Heart left ventricle (tissue), 16 donors: ENCODE results near the gene CKAP2. TPM values are rescaled to one million over a fixed set of nuclear protein-coding genes. Genes with fewer than 3 reads are reported as not detected.
A peak's percentile ranks its signal among the peaks of the same experiment; 100 is the strongest.
"Not testable (repeated sequence)": the region's sequence is repeated elsewhere in the genome, so short reads cannot be mapped to it uniquely, and the experiment has no call there.

Experiments
- ATAC-seq, 4 donors: fragments of 200-7000 bp; cut with Tn5 transposase; one replicate each; pipeline ENCODE4 v1.9.1; 2020 to 2022; ENCODE audit warnings: moderate library complexity in 4 of 4, mild to moderate bottlenecking in 3 of 4, moderate number of reproducible peaks in 1 of 4
- DNase-seq, 5 donors: peaks; one replicate each; pipeline ENCODE4 v3.0.0-alpha.2; 2020
- H3K27ac ChIP-seq, 12 donors: fragments of 200-600 bp; sonication (generic) in 4 of 12; one replicate each; pipeline versions ENCODE4 v1.5.0 to v1.8.0; 2016 to 2022; ENCODE audit warnings: mild to moderate bottlenecking in 2 of 12
- H3K27me3 ChIP-seq, 9 donors: fragments of 200-600 bp; sonication (generic) in 2 of 9; one replicate each; pipeline versions ENCODE4 v1.5.1 to v1.8.0; 2016 to 2022; ENCODE audit warnings: mild to moderate bottlenecking in 3 of 9
- H3K36me3 ChIP-seq, 9 donors: fragments of 200-600 bp; sonication (generic) in 2 of 9; one replicate each; pipeline versions ENCODE4 v1.5.0 to v1.8.0; 2018 to 2022; ENCODE audit warnings: mild to moderate bottlenecking in 2 of 9
- H3K4me1 ChIP-seq, 12 donors: fragments of 200-600 bp; sonication (generic) in 4 of 12; one replicate each; pipeline versions ENCODE4 v1.5.0 to v1.8.0; 2016 to 2022; ENCODE audit warnings: mild to moderate bottlenecking in 3 of 12
- H3K4me3 ChIP-seq, 12 donors: fragments of 200-600 bp; sonication (generic) in 4 of 12; one replicate each; pipeline versions ENCODE4 v1.5.0 to v1.8.0; 2017 to 2022; ENCODE audit warnings: mild to moderate bottlenecking in 9 of 12, moderate library complexity in 4 of 12
- H3K9me3 ChIP-seq, 12 donors: fragments of 200-600 bp; sonication (generic) in 4 of 12; one replicate each; pipeline versions ENCODE4 v1.5.0 to v1.8.0; 2016 to 2022; ENCODE audit warnings: mild to moderate bottlenecking in 1 of 12
- WGBS, 4 donors: extraction: QIAGEN DNeasy Blood & Tissue Kit in 2 of 4; methylation state at CpG; one replicate each; pipeline versions ENCODE4 v1.1.5 to v1.1.7; 2013 to 2018; 5-methylcytosine and 5-hydroxymethylcytosine counted together
- intact Hi-C, 10 donors: fragments of 100-400 bp; cut with DNase I; formaldehyde crosslinking; loops; one replicate each; pipeline versions ENCODE4 v1.11.1 to v1.14.2; 2022
- polyA plus RNA-seq, 2 donors: library from polyadenylated mRNA; stranded (reverse); fragments of 200-250 nt; gene quantifications; one replicate each; pipeline ENCODE4 v1.2.3, GENCODE V29; 2013
- total RNA-seq, 9 donors: library from RNA; depleted of rRNA in 2 of 9; stranded (reverse); fragments of >200 nt in 2 of 9; fragmentation: NEBNext Ultra II Directional in 3 of 9; extraction: Animal tissue kit (Norgen Biotek cat#: 25700) in 3 of 9; gene quantifications; one replicate each; pipeline versions ENCODE4 v1.1.0 to v1.2.4, GENCODE V29; 2016 to 2023
- donor health status: ischemic (EF 13 %, LVEDD 7.1; RV severe dilation, severe dysfunction).
- donor health status: healthy with polysubstance abuse.
- donor health status: DM: no; HTN: yes; CAD: no.
- donor health status: DM: no; HTN: no; CAD: no.
- donor health status: ischemic (EF 25% LVEDD 6.9; RV normal size, moderate dysfunction).
- donor health status: ischemic (EF 25% LVEDD 5.7; RV mildly dilated, moderate dysfunction).
- donor health status: healthy.
- donor health status: DM: yes; HTN: yes; CAD: no.
- donor health status: ischemic (EF 35%, LVEDD 5.7; RV mildly dilated, moderate dysfunction).
- donor health status: nonischemic (EF 11% LVEDD 7.7; RV severe dilation, severe dysfunction).
- donor health status: DM: yes; HTN: yes; CAD: no.
- donor health status: PGD.
- donor health status: ischemic (EF 29% LVEDD 5.4; RV normal size, mild dysfunction).
- donor health status: nonischemic (EF 23%, LVEDD 6.1; RV moderate dilation, normal function).

Gene CKAP2
- total and polyA plus RNA-seq, 11 donors, result 1.4 to 16.1 (median 8.9) TPM

GRCh38 chr13:52502277-52502676 is 47.0 kb downstream of the CKAP2 start:
- peaks cover 0 to 14% (median 3%) of the 10 kb centered on the region in 12 donors for H3K9me3 ChIP-seq
- H3K27ac ChIP-seq, H3K4me1 ChIP-seq, intact Hi-C loops, H3K4me3 ChIP-seq, ATAC-seq, DNase-seq, H3K36me3 ChIP-seq, H3K27me3 ChIP-seq: not testable (repeated sequence)
- 71 to 85% (median 74%) methylated on average over 7 of the region's 7 CpGs for WGBS, 4 donors

GRCh38 chr13:52505843-52506242 is 50.6 kb downstream of the CKAP2 start:
- WGBS, 4 donors, result no CpG with 5 or more reads among the region's 1 CpG
- H3K27me3 ChIP-seq, H3K27ac ChIP-seq, H3K36me3 ChIP-seq, DNase-seq, H3K4me1 ChIP-seq, H3K4me3 ChIP-seq, intact Hi-C loops: not testable (repeated sequence)
- peaks cover 0 to 14% (median 3%) of the 10 kb centered on the region in 12 donors for H3K9me3 ChIP-seq
- ATAC-seq, result peak; percentile 47 to 89 (median 76)

GRCh38 chr13:52509532-52509931 is 54.3 kb downstream of the CKAP2 start:
- H3K36me3 ChIP-seq, H3K4me1 ChIP-seq, H3K4me3 ChIP-seq, H3K27ac ChIP-seq, intact Hi-C loops, H3K9me3 ChIP-seq, DNase-seq, ATAC-seq, H3K27me3 ChIP-seq: not testable (repeated sequence)
- WGBS, 4 donors, result 83 to 100% methylated on average over 1 to 2 of the region's 6 CpGs; no CpG with 5 or more reads in 2 of the 4 donors

- H3K9me3 ChIP-seq, H3K27ac ChIP-seq, H3K4me3 ChIP-seq, H3K4me1 ChIP-seq, H3K27me3 ChIP-seq, H3K36me3 ChIP-seq, intact Hi-C loops: not testable (repeated sequence)
- WGBS, 4 donors, result 27 to 43% (median 32%) methylated on average over 2 to 3 of the region's 3 CpGs; no CpG with 5 or more reads in 1 of the 4 donors
- DNase-seq (peak in 1 of 5 donors; percentile 24), ATAC-seq (peak in 3 of 4 donors; percentile 63 to 72 (median 66))
Measured at GRCh38 chr13:52510221-52510797, 55.0 kb downstream of the CKAP2 start.

- H3K27me3 ChIP-seq, intact Hi-C loops, H3K27ac ChIP-seq, ATAC-seq, DNase-seq, H3K4me3 ChIP-seq, H3K36me3 ChIP-seq, H3K4me1 ChIP-seq, H3K9me3 ChIP-seq: not testable (repeated sequence)
- WGBS, 4 donors, result 96 to 98% (median 97%) methylated on average over 4 of the region's 4 CpGs
Measured at GRCh38 chr13:52511598-52511997, 56.3 kb downstream of the CKAP2 start.

- whole genome bisulfite sequencing, 4 donors, result 52 to 64% (median 64%) methylated on average over 5 of the region's 6 CpGs
- intact Hi-C loops, H3K27ac ChIP-seq, H3K36me3 ChIP-seq, H3K9me3 ChIP-seq, H3K4me3 ChIP-seq, ATAC-seq, DNase-seq, H3K27me3 ChIP-seq, H3K4me1 ChIP-seq: not testable (repeated sequence)
Measured at GRCh38 chr13:52513957-52514596, 58.8 kb downstream of the CKAP2 start.

- H3K36me3 ChIP-seq, ATAC-seq, H3K27ac ChIP-seq, H3K4me3 ChIP-seq, DNase-seq, intact Hi-C loops, H3K4me1 ChIP-seq, H3K27me3 ChIP-seq: not testable (repeated sequence)
- WGBS, 4 donors, result 84 to 100% (median 100%) methylated on average over 2 of the region's 6 CpGs; no CpG with 5 or more reads in 1 of the 4 donors
- peaks cover 0 to 10% (median 0%) of the 10 kb centered on the region in 12 donors for H3K9me3 ChIP-seq
Measured at GRCh38 chr13:52523323-52523722, 68.0 kb downstream of the CKAP2 start.

Other genes starting within 250 kb of the CKAP2 start
- 10 to 100 TPM in 2 of 9 donors, 1 to 10 TPM in 7; 5.4 to 10.1 (median 6.4) TPM for gene THSD1, start 49.3 kb upstream of the CKAP2 start, total RNA-seq
- gene THSD1, start 49.3 kb upstream of the CKAP2 start, polyA plus RNA-seq, result 1 to 10 TPM; 2.7 to 6.5 TPM
- 10 to 100 TPM; 27.8 to 38.5 (median 32.8) TPM for gene VPS36, start 4.8 kb upstream of the CKAP2 start, total RNA-seq
- 10 to 100 TPM; 15.0 to 24.7 TPM for gene VPS36, start 4.8 kb upstream of the CKAP2 start, polyA plus RNA-seq
- 1 to 10 TPM in 8 of 9 donors, under 1 TPM in 1; 0.81 to 4.7 (median 3.0) TPM for gene HNRNPA1L2, start 187.0 kb downstream of the CKAP2 start, total RNA-seq
- 1 to 10 TPM; 3.6 to 4.7 TPM for gene HNRNPA1L2, start 187.0 kb downstream of the CKAP2 start, polyA plus RNA-seq
- 10 to 100 TPM; 32.7 to 59.2 (median 47.4) TPM for gene SUGT1, start 197.4 kb downstream of the CKAP2 start, total RNA-seq
- 10 to 100 TPM; 42.6 to 70.8 TPM for gene SUGT1, start 197.4 kb downstream of the CKAP2 start, polyA plus RNA-seq